OCI-LY7 (cell line): ENCODE results near the gene ZNF678. TPM values are rescaled to one million over a fixed set of nuclear protein-coding genes. Genes with fewer than 3 reads are reported as not detected.

Source experiments
- BruUV-seq: library from RNA; stranded (reverse); fragments of 400-500 nt; replicated peaks from 2 replicates; lab custom pipeline; 2021; lab: Mats Ljungman, UMichigan
- CTCF ChIA-PET: fragments of 300-600 bp; sonication (Branson Sonifier 250); formaldehyde crosslinking; loops from one replicate; lab custom pipeline; 2022; ENCODE audit warnings: antibody characterized with exemption; ENCODE audit not compliant: unreplicated experiment; lab: Charles Lee
- POLR2A ChIA-PET: fragments of 300-600 bp; sonication (Branson Sonifier 250); formaldehyde crosslinking; loops from one replicate; lab custom pipeline; 2022; ENCODE audit warnings: antibody characterized with exemption; lab: Charles Lee
- DNase-seq: peaks from one replicate; pipeline ENCODE4 v3.0.0-alpha.2; 2015; ENCODE audit warnings: low spot score
- H2AFZ ChIP-seq: fragments of 200-600 bp; sonication (generic), shearing (Covaris generic); 2 replicates; pipeline ENCODE4 v1.6.1; 2014; ENCODE audit warnings: mild to moderate bottlenecking, antibody characterized with exemption, low read length, moderate library complexity
- H3K27ac ChIP-seq: fragments of 200-600 bp; sonication (generic); 2 replicates; pipeline ENCODE4 v1.5.1; 2014; ENCODE audit warnings: mixed run types, low read depth, mild to moderate bottlenecking, moderate library complexity, low read length, inconsistent platforms; ENCODE audit not compliant: poor library complexity, severe bottlenecking
- H3K36me3 ChIP-seq: fragments of 200-600 bp; sonication (generic); 2 replicates; pipeline ENCODE4 v1.6.1; 2014; ENCODE audit warnings: mild to moderate bottlenecking, antibody characterized with exemption, low read length, moderate library complexity, mixed read lengths; ENCODE audit not compliant: insufficient read depth
- H3K4me1 ChIP-seq: fragments of 200-600 bp; sonication (generic); 2 replicates; pipeline ENCODE4 v1.5.1; 2014; ENCODE audit warnings: mild to moderate bottlenecking, low read length; ENCODE audit not compliant: insufficient read depth, poor library complexity, severe bottlenecking
- H3K4me2 ChIP-seq: fragments of 200-600 bp; sonication (generic); 2 replicates; pipeline ENCODE4 v1.6.1; 2014; ENCODE audit warnings: mild to moderate bottlenecking, low read length
- H3K4me3 ChIP-seq: fragments of 200-600 bp; sonication (generic); 2 replicates; pipeline ENCODE4 v1.5.1; 2014; ENCODE audit warnings: mild to moderate bottlenecking, low read depth, low read length; ENCODE audit not compliant: poor library complexity, severe bottlenecking
- H3K79me2 ChIP-seq: fragments of 200-600 bp; sonication (generic); 2 replicates; pipeline ENCODE4 v1.6.1; 2016; ENCODE audit warnings: low read depth, mild to moderate bottlenecking, low read length, moderate library complexity, mixed read lengths; ENCODE audit not compliant: insufficient read depth
- H3K9me2 ChIP-seq: fragments of 200-600 bp; sonication (generic); 2 replicates; pipeline ENCODE4 v1.6.1; 2016; ENCODE audit warnings: mild to moderate bottlenecking, low read length, mixed read lengths; ENCODE audit not compliant: insufficient read depth
- H3K9me3 ChIP-seq: fragments of 200-600 bp; sonication (generic); 2 replicates; pipeline ENCODE4 v1.6.1; 2014; ENCODE audit warnings: mild to moderate bottlenecking, mixed run types, low read length, mixed read lengths
- H4K20me1 ChIP-seq: fragments of 200-600 bp; sonication (generic); 2 replicates; pipeline ENCODE4 v1.6.1; 2014; ENCODE audit warnings: mild to moderate bottlenecking, antibody characterized with exemption, low read length, moderate library complexity, mixed read lengths; ENCODE audit not compliant: insufficient read depth
- CTCF ChIP-seq: fragments of 200-600 bp; sonication (generic); conservative IDR thresholded peaks from 2 replicates; pipeline ENCODE4 v1.5.1; 2014; ENCODE audit warnings: mild to moderate bottlenecking, antibody characterized with exemption, low read length, moderate library complexity, mixed read lengths
- EZH2phosphoT487 ChIP-seq: fragments of 200-600 bp; sonication (generic); IDR thresholded peaks from 2 replicates; pipeline ENCODE4 v1.6.1; 2018; ENCODE audit warnings: low read depth, borderline replicate concordance, mild to moderate bottlenecking, mixed run types, antibody characterized with exemption, low read length, moderate library complexity, mixed read lengths
- intact Hi-C: fragments of 100-400 bp; cut with micrococcal nuclease; formaldehyde crosslinking; loops from one replicate; pipeline ENCODE4 v1.10.0; 2022; ENCODE audit not compliant: unreplicated experiment
- total RNA-seq, 2 experiments: library from RNA; depleted of rRNA in 1 of 2; stranded (reverse); fragments of >200 nt in 1 of 2; shearing (Covaris generic) in 1 of 2; gene quantifications; 2 replicates each; pipeline ENCODE4 v1.2.3, GENCODE V29; 2014 to 2022

The ZNF678 gene
- total RNA-seq, 2 experiments from 2014 or later: 19.7 to 23.9 TPM

- no TSS peak for BruUV-seq
- H3K36me3 ChIP-seq: peaks cover 29% of the 10 kb centered on the region
- H3K27ac ChIP-seq: no peak overlapping the region
- no peaks in the 10 kb centered on the region for H3K4me1 ChIP-seq
- no peak for DNase-seq
- H3K9me3 ChIP-seq: peaks cover 75% of the 10 kb centered on the region
- H4K20me1 ChIP-seq: no peaks in the 10 kb centered on the region
- intact Hi-C loops: no loop called here
- H3K79me2 ChIP-seq: no peaks in the 10 kb centered on the region
- H3K9me2 ChIP-seq: no peaks in the 10 kb centered on the region
- TF ChIP-seq CTCF (no peak; the same call in 1 of the 2 replicates), EZH2phosphoT487 (no peak)
- ChIA-PET CTCF (interaction anchor here (0.6 kb wide), 1 partner anchor 134 kb away, joined by 4 read pairs; no protein-coding TSS in a partner anchor), POLR2A (no interaction called here)
- H3K4me2 ChIP-seq: no peak overlapping the region
- no peak overlapping the region for H3K4me3 ChIP-seq
- no peak overlapping the region for H2AFZ ChIP-seq
These were observed 98.1 kb downstream of the ZNF678 start for GRCh38 chr1:227661495-227661894.

- no peak overlapping the region for H3K4me3 ChIP-seq
- no peak overlapping the region for H3K27ac ChIP-seq
- H3K9me2 ChIP-seq: no peaks in the 10 kb centered on the region
- no peaks in the 10 kb centered on the region for H3K4me1 ChIP-seq
- TF ChIP-seq EZH2phosphoT487: no peak
- no peak for TF ChIP-seq CTCF
- H3K36me3 ChIP-seq: peaks cover 21% of the 10 kb centered on the region
- no peak overlapping the region for H2AFZ ChIP-seq
- POLR2A ChIA-PET: no interaction called here
- no TSS peak for BruUV-seq
- H4K20me1 ChIP-seq: no peaks in the 10 kb centered on the region
- DNase-seq: no peak
- CTCF ChIA-PET: no interaction called here
- H3K4me2 ChIP-seq: no peak overlapping the region
- H3K9me3 ChIP-seq: peaks cover 61% of the 10 kb centered on the region
- intact Hi-C loops: no loop called here
- H3K79me2 ChIP-seq: no peaks in the 10 kb centered on the region
These were observed 99.6 kb downstream of the ZNF678 start for GRCh38 chr1:227662933-227663332.

GRCh38 chr1:227666286-227666685 lies 102.9 kb downstream of the ZNF678 start:
- POLR2A ChIA-PET: no interaction called here
- no peak overlapping the region for H2AFZ ChIP-seq
- H3K9me2 ChIP-seq: no peaks in the 10 kb centered on the region
- CTCF ChIA-PET: no interaction called here
- H4K20me1 ChIP-seq: no peaks in the 10 kb centered on the region
- no peak overlapping the region for H3K4me3 ChIP-seq
- no peak for TF ChIP-seq CTCF
- no peak for TF ChIP-seq EZH2phosphoT487
- no peak overlapping the region for H3K4me2 ChIP-seq
- intact Hi-C loops: no loop called here
- DNase-seq: no peak
- H3K9me3 ChIP-seq: peaks cover 37% of the 10 kb centered on the region
- H3K79me2 ChIP-seq: no peaks in the 10 kb centered on the region
- no peaks in the 10 kb centered on the region for H3K4me1 ChIP-seq
- H3K27ac ChIP-seq: no peak overlapping the region
- BruUV-seq: no TSS peak
- peaks cover 8% of the 10 kb centered on the region; the same call in 1 of the 2 replicates for H3K36me3 ChIP-seq
